Lower leg skin (tissue), 4 donors: ENCODE data around the gene PRR32. TPM values are rescaled to one million over a fixed set of nuclear protein-coding genes. Genes with fewer than 3 reads are reported as not detected.

Experiments
- DNase-seq, 2 donors: peaks; one replicate each; pipeline ENCODE4 v3.0.0-alpha.2; 2019; ENCODE audit warnings: low spot score in 2 of 2
- H3K4me3 ChIP-seq: fragments of 200-600 bp; sonication (generic); 2 replicates; pipeline ENCODE4 v1.5.1; 2017; ENCODE audit warnings: mild to moderate bottlenecking, low read depth; ENCODE audit not compliant: poor library complexity, severe bottlenecking
- POLR2A ChIP-seq, 2 donors: fragments of 450-650 bp; IDR thresholded peaks; one replicate each; pipeline ENCODE4 v1.6.1; 2016 to 2017; ENCODE audit warnings: antibody characterized with exemption in 2 of 2, mild to moderate bottlenecking in 1 of 2, moderate library complexity in 1 of 2
- WGBS, 2 donors: methylation state at CpG; one replicate each; pipeline ENCODE4 v1.1.5; 2018; 5-methylcytosine and 5-hydroxymethylcytosine counted together
- intact Hi-C: fragments of 100-400 bp; cut with DNase I; formaldehyde crosslinking; loops from one replicate; pipeline ENCODE4 v1.15.0; 2023; ENCODE audit warnings: low total_unique reads
- total RNA-seq, 4 donors: library from RNA; depleted of rRNA; stranded (reverse); fragments of >200 nt; gene quantifications; one replicate each; pipeline ENCODE4 v1.1.0, GENCODE V29; 2016

The PRR32 gene
- total RNA-seq, 4 donors from 2014 or later: not detected

GRCh38 chrX:126855839-126856524 lies 36.5 kb downstream of the PRR32 start:
- no peak for TF ChIP-seq POLR2A (IDR thresholded peaks at IDR 0.05)
- intact Hi-C loops: no loop called here
- H3K4me3 ChIP-seq: no peak overlapping the region
- 69 to 78% methylated on average over 5 of the region's 5 CpGs for WGBS, 2 donors
- DNase-seq: no peak
